IMR-90 (cell line): ENCODE results near the gene ARNT2. TPM values are rescaled to one million over a fixed set of nuclear protein-coding genes. Genes with fewer than 3 reads are reported as not detected.

Source experiments
- ATAC-seq: fragments of 200-7000 bp; cut with Tn5 transposase; 2 replicates; pipeline ENCODE4 v1.9.1; 2020; ENCODE audit warnings: low read depth, mild to moderate bottlenecking, moderate library complexity
- BruUV-seq: library from RNA; stranded (reverse); fragments of 400-500 nt; replicated peaks from 2 replicates; lab custom pipeline; 2021; lab: Mats Ljungman, UMichigan
- CTCF ChIA-PET: fragments of 300-600 bp; formaldehyde crosslinking; extraction: SDS; loops from one replicate; lab custom pipeline; 2021; ENCODE audit warnings: antibody characterized with exemption; lab: Yijun Ruan, JAX
- POLR2A ChIA-PET: fragments of 300-600 bp; sonication (Branson Sonifier 250); formaldehyde crosslinking; loops from one replicate; lab custom pipeline; 2022; ENCODE audit warnings: antibody characterized with exemption; ENCODE audit not compliant: unreplicated experiment; lab: Charles Lee
- DNase-seq: peaks from one replicate; pipeline ENCODE4 v3.0.0; 2013
- H2AFZ ChIP-seq: replicated peaks from 2 replicates; pipeline ENCODE3; 2013; ENCODE audit warnings: low read length, mild to moderate bottlenecking; ENCODE audit not compliant: poor library complexity
- H2AK5ac ChIP-seq: 2 replicates; pipeline ENCODE4 v1.6.1; 2013; ENCODE audit warnings: low read depth, low read length, inconsistent platforms
- H2AK9ac ChIP-seq: replicated peaks from 2 replicates; pipeline ENCODE3; 2013; ENCODE audit warnings: mild to moderate bottlenecking, low read depth, low read length, moderate library complexity; ENCODE audit not compliant: poor library complexity
- H2BK120ac ChIP-seq: 2 replicates; pipeline ENCODE4 v1.6.1; 2013; ENCODE audit warnings: low read depth, low read length, inconsistent platforms
- H2BK15ac ChIP-seq: 3 replicates; pipeline ENCODE4 v1.6.1; 2013; ENCODE audit warnings: low read depth, low read length, inconsistent platforms
- H2BK20ac ChIP-seq: 2 replicates; pipeline ENCODE4 v1.6.1; 2013; ENCODE audit warnings: low read depth, mild to moderate bottlenecking, inconsistent platforms, low read length, moderate library complexity
- H2BK5ac ChIP-seq: 2 replicates; pipeline ENCODE4 v1.6.1; 2013; ENCODE audit warnings: mild to moderate bottlenecking, low read depth, low read length, inconsistent platforms; ENCODE audit not compliant: poor library complexity, severe bottlenecking
- H3K14ac ChIP-seq: replicated peaks from 2 replicates; pipeline ENCODE4 v1.6.1; 2013; ENCODE audit warnings: low read depth, low read length, inconsistent platforms
- H3K18ac ChIP-seq: 2 replicates; pipeline ENCODE4 v1.6.1; 2013; ENCODE audit warnings: low read depth, low read length, control low read depth
- H3K23ac ChIP-seq: 2 replicates; pipeline ENCODE4 v1.6.1; 2013; ENCODE audit warnings: low read depth, low read length, inconsistent platforms
- H3K27ac ChIP-seq: 2 replicates; pipeline ENCODE4 v1.5.1; 2013; ENCODE audit warnings: mild to moderate bottlenecking, control low read depth, low read length; ENCODE audit not compliant: insufficient read depth
- H3K27me3 ChIP-seq: 2 replicates; pipeline ENCODE4 v1.6.1; 2013; ENCODE audit warnings: low read length; ENCODE audit not compliant: control insufficient read depth, insufficient read depth
- H3K36me3 ChIP-seq: 2 replicates; pipeline ENCODE4 v1.6.1; 2013; ENCODE audit warnings: low read length, mixed read lengths; ENCODE audit not compliant: control insufficient read depth, insufficient read depth
- H3K4ac ChIP-seq: 2 replicates; pipeline ENCODE4 v1.6.1; 2013; ENCODE audit warnings: low read depth, low read length, inconsistent platforms
- H3K4me1 ChIP-seq: 2 replicates; pipeline ENCODE4 v1.6.1; 2013; ENCODE audit warnings: low read length, mixed read lengths; ENCODE audit not compliant: control insufficient read depth, insufficient read depth
- H3K4me2 ChIP-seq: 2 replicates; pipeline ENCODE4 v1.6.1; 2013; ENCODE audit warnings: low read depth, mild to moderate bottlenecking, control low read depth, low read length, moderate library complexity
- H3K4me3 ChIP-seq: 2 replicates; pipeline ENCODE4 v1.5.1; 2013; ENCODE audit warnings: low read depth, mild to moderate bottlenecking, control low read depth, low read length, moderate library complexity; ENCODE audit not compliant: insufficient read depth
- H3K56ac ChIP-seq: 2 replicates; pipeline ENCODE4 v1.6.1; 2013; ENCODE audit warnings: low read length, inconsistent platforms; ENCODE audit not compliant: insufficient read depth; ENCODE audit errors: extremely low read depth
- H3K79me1 ChIP-seq, 2 experiments: 2 replicates each; pipeline ENCODE4 v1.6.1; 2013; ENCODE audit warnings: low read length in 2 of 2, inconsistent platforms in 1 of 2, low read depth in 1 of 2
- H3K9ac ChIP-seq: 2 replicates; pipeline ENCODE4 v1.6.1; 2013; ENCODE audit warnings: low read depth, low read length, control low read depth
- H3K9me1 ChIP-seq: 2 replicates; pipeline ENCODE4 v1.6.1; 2013; ENCODE audit warnings: low read length, inconsistent platforms; ENCODE audit not compliant: insufficient read depth
- H3K9me3 ChIP-seq: 2 replicates; pipeline ENCODE4 v1.6.1; 2013; ENCODE audit warnings: low read length; ENCODE audit not compliant: control insufficient read depth, insufficient read depth
- H4K20me1 ChIP-seq: 2 replicates; pipeline ENCODE4 v1.6.1; 2013; ENCODE audit warnings: low read length, inconsistent platforms; ENCODE audit not compliant: insufficient read depth
- H4K5ac ChIP-seq: 2 replicates; pipeline ENCODE4 v1.6.1; 2013; ENCODE audit warnings: mild to moderate bottlenecking, low read depth, low read length, control low read depth
- H4K8ac ChIP-seq, 2 experiments: 2 replicates each; pipeline ENCODE4 v1.6.1; 2013; ENCODE audit warnings: low read depth in 2 of 2, low read length in 2 of 2, control low read depth in 1 of 2, inconsistent platforms in 1 of 2
- H4K91ac ChIP-seq: 2 replicates; pipeline ENCODE4 v1.6.1; 2013; ENCODE audit warnings: low read depth, low read length, inconsistent platforms; ENCODE audit not compliant: insufficient read depth
- CEBPB ChIP-seq: IDR thresholded peaks from 2 replicates; pipeline ENCODE4 v1.6.1; 2012; ENCODE audit warnings: low read depth, low read length, improper control_type of control experiment
- FOS ChIP-seq: fragments of 150-350 bp; IDR thresholded peaks from 2 replicates; pipeline ENCODE4 v1.6.1; 2016; ENCODE audit warnings: low read depth, low read length
- RAD21 ChIP-seq: IDR thresholded peaks from 2 replicates; pipeline ENCODE4 v1.6.1; 2012; ENCODE audit warnings: low read length, improper control_type of control experiment
- SMC3 ChIP-seq: fragments of 150-350 bp; IDR thresholded peaks from 2 replicates; pipeline ENCODE4 v1.6.1; 2016; ENCODE audit warnings: low read depth, mild to moderate bottlenecking, antibody characterized with exemption, low read length, moderate library complexity
- WGBS, 2 experiments: methylation state at CpG; one replicate each; pipeline versions ENCODE4 v1.1.5 to v1.1.7; 2013; ENCODE audit warnings: missing lambda C conversion rate in 2 of 2; ENCODE audit not compliant: insufficient read length in 1 of 2; ENCODE audit errors: extremely low coverage in 2 of 2; 5-methylcytosine and 5-hydroxymethylcytosine counted together
- dilution Hi-C: fragments of 300-500 bp; cut with HindIII; formaldehyde crosslinking; loops from one replicate; pipeline ENCODE4 v1.14.3; 2018; ENCODE audit warnings: low sequenced_read_pairs; ENCODE audit not compliant: unreplicated experiment
- in situ Hi-C: fragments of 300-500 bp; cut with MboI; formaldehyde crosslinking; loops from 3 replicates; pipeline ENCODE4 v1.14.3; 2019; ENCODE audit warnings: low sequenced_read_pairs, inconsistent platforms, mixed read lengths
- intact Hi-C: fragments of 100-400 bp; cut with micrococcal nuclease; formaldehyde crosslinking; loops from 2 replicates; pipeline ENCODE4 v1.10.0; 2022
- polyA plus RNA-seq, 3 experiments: library from polyadenylated mRNA; depleted of rRNA; stranded (reverse); fragments of >200 nt; gene quantifications; 2 replicates each; pipeline ENCODE4 v1.2.3, GENCODE V29; 2012; ENCODE audit warnings: low replicate concordance in 1 of 3
- total RNA-seq: library from RNA; depleted of rRNA; stranded (reverse); fragments of >200 nt; gene quantifications from 2 replicates; pipeline ENCODE4 v1.2.3, GENCODE V29; 2012

The ARNT2 gene
- total and polyA plus RNA-seq, 2 of the 4 experiments (the other 2 are of a cell fraction): 18.2 to 19.0 TPM

DNA sequence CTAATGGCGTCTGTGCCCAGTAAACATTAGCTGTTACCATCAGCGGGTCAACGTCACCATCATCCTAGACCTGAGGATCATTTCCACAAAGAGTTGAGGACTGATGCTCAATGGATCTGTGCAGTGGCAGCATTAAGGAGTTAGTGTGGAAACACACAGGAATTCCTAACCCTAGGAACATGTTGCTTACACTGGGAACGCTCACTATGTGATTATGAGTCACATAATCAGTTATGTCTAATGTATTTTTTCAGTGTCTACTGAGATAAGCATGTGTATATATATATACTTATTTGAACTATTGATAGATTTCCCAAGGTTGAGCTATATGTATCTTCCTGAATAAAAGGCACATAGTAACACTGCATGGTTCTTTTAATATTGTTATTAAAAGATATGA lies 19.0 kb downstream of the ARNT2 start:
- no peak overlapping the region for H3K4me3 ChIP-seq
- H3K4me1 ChIP-seq: peaks cover 15% of the 10 kb centered on the region
- BruUV-seq: no TSS peak
- H2AK5ac ChIP-seq: peak overlapping the region; percentile 100
- no peak overlapping the region for H3K56ac ChIP-seq
- peak overlapping the region; percentile 89 for H3K27ac ChIP-seq
- H3K27me3 ChIP-seq: no peaks in the 10 kb centered on the region
- ChIA-PET POLR2A (no interaction called here), CTCF (interaction anchor here (0.9 kb wide), 1 partner anchor 547 kb away, joined by 3 read pairs; no protein-coding TSS in a partner anchor)
- no peaks in the 10 kb centered on the region for H3K36me3 ChIP-seq
- intact Hi-C loops: no loop called here
- H3K9me1 ChIP-seq: peaks cover 17% of the 10 kb centered on the region
- peak overlapping the region; percentile 84; the same call in 1 of the 2 replicates for H4K5ac ChIP-seq
- TF ChIP-seq FOS (peak; percentile 63; the same call in 1 of the 2 replicates), RAD21 (no peak), CEBPB (peak; percentile 55; the same call in 1 of the 2 replicates), SMC3 (no peak)
- peaks cover 11% of the 10 kb centered on the region; the same call in 1 of the 2 replicates for H4K20me1 ChIP-seq
- H3K14ac ChIP-seq: peak overlapping the region; percentile 82; the same call in 1 of the 2 replicates
- H2BK15ac ChIP-seq: peak overlapping the region; percentile 48; the same call in 1 of the 3 replicates
- peak overlapping the region; percentile 60; the same call in 1 of the 2 replicates for H4K91ac ChIP-seq
- H3K79me1 ChIP-seq: peaks cover 14 to 51% of the 10 kb centered on the region in 2 experiments; a peak in 3 of 4 replicates
- H4K8ac ChIP-seq: peak overlapping the region in 1 of 2 experiments; percentile 52; a peak in 1 of 4 replicates
- H2BK5ac ChIP-seq: peak overlapping the region; percentile 96
- dilution Hi-C loops: no loop called here
- H3K23ac ChIP-seq: 0 out of 2 replicates have a peak overlapping the region, but pooled peaks have one; percentile 44
- in situ Hi-C loops: no loop called here
- H2BK120ac ChIP-seq: peak overlapping the region; percentile 94
- H2AFZ ChIP-seq: no peak overlapping the region
- WGBS, 2 experiments: no CpG with 5 or more reads among the region's 4 CpGs
- peak; percentile 84 for DNase-seq
- no peaks in the 10 kb centered on the region for H3K9me3 ChIP-seq
- peak overlapping the region; percentile 89 for H2BK20ac ChIP-seq
- H3K18ac ChIP-seq: peak overlapping the region; percentile 76; the same call in 1 of the 2 replicates
- H3K9ac ChIP-seq: no peak overlapping the region
- peak overlapping the region; percentile 76 for H3K4me2 ChIP-seq
- H2AK9ac ChIP-seq: no peak overlapping the region
- peak; percentile 83 for ATAC-seq
- peak overlapping the region; percentile 93 for H3K4ac ChIP-seq
